GM10266 (cell line): Measurements from ENCODE around the gene SCGN.

Source experiments
- DNase-seq: peaks from one replicate; pipeline ENCODE4 v3.0.0; 2012; ENCODE audit errors: extremely low spot score
- TF ChIP-seq, protein P1 (sequence below): IDR thresholded peaks from 2 replicates; pipeline ENCODE4 v1.5.1; 2012; ENCODE audit warnings: mild to moderate bottlenecking, low read depth; ENCODE audit not compliant: control insufficient read depth, insufficient read depth; ENCODE audit errors: missing control alignments

SCGN gene

DNA sequence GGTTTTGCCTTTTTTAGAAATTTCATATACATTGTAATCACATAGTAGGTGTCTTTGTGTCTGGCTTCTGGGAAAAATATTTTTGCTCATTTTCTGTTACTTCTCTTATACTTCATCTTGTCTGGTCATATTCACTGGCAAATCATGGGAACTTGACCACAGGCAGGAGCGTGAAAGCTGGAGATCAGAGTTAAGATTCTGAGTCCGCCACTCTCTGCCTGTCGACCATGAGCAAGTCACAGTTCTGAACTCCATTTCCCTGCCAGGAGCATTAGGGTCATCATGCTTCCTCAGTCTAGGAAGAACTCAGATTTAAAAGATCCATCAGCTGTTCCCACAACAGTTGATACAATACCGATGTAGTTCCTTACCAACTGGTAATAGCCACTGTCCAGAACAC lies 12.4 kb upstream of the SCGN start:
- TF ChIP-seq, protein P1, sequence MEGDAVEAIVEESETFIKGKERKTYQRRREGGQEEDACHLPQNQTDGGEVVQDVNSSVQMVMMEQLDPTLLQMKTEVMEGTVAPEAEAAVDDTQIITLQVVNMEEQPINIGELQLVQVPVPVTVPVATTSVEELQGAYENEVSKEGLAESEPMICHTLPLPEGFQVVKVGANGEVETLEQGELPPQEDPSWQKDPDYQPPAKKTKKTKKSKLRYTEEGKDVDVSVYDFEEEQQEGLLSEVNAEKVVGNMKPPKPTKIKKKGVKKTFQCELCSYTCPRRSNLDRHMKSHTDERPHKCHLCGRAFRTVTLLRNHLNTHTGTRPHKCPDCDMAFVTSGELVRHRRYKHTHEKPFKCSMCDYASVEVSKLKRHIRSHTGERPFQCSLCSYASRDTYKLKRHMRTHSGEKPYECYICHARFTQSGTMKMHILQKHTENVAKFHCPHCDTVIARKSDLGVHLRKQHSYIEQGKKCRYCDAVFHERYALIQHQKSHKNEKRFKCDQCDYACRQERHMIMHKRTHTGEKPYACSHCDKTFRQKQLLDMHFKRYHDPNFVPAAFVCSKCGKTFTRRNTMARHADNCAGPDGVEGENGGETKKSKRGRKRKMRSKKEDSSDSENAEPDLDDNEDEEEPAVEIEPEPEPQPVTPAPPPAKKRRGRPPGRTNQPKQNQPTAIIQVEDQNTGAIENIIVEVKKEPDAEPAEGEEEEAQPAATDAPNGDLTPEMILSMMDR, result no peak
- no peak for DNase-seq

DNA sequence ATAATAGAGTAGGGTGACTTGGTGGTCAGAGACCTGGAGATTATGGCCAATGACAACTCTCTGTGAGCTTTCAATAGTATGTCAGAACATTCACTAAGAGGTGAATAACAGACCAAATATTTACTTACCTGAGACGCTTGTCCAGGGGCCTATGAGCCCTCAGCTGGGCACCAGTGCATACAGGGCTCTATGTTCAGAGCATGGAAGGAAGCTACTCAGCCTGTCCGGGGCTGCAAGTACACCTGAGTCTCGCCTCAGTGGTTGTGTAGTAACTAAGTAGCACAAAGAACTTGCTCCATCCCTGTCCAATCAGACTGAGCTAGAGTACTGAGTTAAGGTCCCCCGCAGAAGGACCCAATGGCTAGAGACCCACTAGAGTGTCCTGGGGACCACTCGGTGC lies 11.6 kb upstream of the SCGN start:
- DNase-seq, result no peak
- TF ChIP-seq, protein P1, result no peak

DNA sequence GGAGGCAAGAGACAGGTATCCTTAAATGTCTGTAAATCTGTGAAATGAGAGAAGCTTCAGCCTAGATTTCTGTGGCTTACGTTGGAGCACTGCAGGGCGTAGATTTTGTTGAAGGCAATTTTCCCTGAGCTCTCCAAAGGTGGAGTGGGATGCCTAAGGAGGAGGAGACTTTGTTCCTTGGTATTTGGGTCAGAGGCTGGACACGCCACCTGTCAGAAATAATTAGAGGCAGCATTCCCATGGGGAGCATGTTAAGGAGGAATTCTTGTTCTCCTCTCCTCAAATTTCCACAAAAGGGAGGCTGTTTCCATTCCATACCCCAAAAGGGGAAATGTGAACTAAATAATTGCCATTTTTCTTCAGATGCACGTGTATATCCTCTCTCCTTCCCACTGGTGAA lies 11.1 kb upstream of the SCGN start:
- TF ChIP-seq, protein P1, result no peak
- DNase-seq, result no peak

DNA sequence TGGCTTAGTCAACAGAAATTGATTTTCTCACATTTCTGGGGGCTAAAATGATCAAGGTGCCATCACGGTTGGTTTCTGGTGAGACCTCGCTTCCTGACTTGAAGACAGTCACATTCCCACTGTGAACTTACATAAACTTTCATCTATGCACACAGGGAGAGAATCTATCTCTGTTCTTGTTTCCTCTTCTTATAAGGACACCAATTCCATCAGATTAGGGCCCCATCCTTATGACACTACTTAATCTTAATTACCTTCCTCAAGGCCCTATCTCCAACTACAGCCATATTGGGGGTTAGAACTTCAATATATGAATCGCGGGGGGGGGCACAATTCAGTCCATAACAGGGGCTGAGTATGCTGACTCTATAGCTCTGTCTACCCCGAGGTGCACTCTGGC lies 10.6 kb upstream of the SCGN start:
- TF ChIP-seq, protein P1, result no peak
- no peak for DNase-seq

DNA sequence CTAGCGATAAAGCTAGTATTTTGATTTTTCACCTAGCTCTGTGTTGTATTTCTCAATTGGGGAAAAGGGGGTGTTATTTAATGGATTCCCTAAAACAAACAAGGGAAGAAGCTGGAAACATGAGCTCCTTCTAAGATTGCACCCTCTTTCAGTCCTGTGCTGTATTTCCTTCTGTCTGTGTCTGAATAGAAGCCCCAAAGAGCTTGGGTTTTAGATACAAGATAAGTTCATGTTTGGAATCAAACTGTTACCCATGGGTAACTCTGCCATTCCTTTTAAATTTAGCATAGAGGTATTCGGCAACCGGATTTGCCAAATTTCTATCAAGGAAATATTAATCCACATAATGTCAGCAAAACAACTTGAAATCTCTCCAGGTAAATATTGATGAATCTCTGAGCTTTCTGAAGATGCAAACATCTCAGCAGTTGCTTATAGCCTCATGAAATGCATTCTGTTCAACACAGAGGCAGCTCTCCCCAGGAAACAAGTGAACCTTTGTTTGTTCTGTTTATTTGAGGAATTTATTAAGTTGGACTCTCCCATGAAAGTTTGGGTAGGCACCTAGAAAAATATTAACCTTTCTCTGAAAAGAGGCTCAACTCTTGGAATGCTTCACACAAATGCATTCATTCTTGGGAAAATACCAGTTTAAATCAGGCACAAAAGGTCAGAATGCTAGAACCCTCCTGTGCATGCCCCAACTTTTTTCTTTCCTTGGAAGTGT lies 9.9 kb upstream of the SCGN start:
- TF ChIP-seq, protein P1, result no peak
- no peak for DNase-seq

DNA sequence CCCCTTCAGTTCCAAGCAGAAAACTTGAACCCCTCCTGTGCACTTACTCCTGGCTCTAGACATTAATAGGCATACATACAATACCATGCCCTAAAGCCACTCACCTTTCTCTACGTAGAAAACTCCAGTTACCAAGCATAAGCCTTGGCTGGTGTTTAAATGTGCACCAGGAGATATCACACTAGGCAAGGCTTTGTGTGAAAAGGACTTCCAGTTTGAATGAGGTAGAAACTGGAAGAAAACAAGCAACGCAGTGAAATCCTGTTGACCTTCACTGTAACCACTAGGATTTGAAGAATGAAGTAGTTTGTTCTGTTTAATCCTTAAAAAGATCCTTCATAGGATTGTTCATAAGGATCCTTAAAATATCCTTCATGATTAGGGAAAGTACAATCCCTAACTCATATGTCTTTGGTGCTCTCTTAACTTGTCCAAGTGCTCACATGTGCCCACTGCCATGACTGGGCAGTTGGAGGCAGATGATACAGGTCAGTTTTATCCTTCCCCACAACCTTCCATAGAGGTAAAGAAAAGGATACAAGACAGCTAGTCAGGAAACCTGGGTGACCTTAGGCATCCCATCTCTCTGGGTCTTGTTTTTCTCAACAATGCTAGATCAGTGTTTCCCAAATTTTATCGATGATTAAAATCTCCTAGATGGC lies 9.2 kb upstream of the SCGN start:
- DNase-seq, result no peak
- TF ChIP-seq, protein P1, result no peak

DNA sequence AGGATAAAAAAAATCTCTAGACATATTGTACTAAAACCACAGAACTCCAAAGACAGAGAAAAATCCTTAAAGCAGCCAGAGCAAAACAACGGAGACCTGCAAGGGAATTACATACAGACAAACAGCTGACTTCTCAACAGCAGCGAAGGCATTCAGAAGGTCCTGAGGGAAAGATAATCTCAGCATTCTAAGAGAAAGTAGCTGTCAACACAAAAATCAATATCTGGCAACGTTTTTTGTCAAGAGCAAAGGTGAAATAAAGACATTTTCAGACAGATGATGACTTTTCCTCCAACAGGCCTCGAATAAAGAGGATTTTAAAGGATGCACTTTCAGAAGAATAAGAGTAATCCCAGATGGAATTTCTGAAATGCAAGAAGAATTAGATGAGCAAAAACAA lies 6.1 kb upstream of the SCGN start:
- TF ChIP-seq, protein P1, result no peak
- DNase-seq, result no peak
